Measurements from ENCODE around the gene TRNT1.

Gene TRNT1

GRCh38 chr3:3178498-3179328, 52.0 kb downstream of the TRNT1 start:
- DNase-seq (ENCODE audit: low read depth): no peak

DNA sequence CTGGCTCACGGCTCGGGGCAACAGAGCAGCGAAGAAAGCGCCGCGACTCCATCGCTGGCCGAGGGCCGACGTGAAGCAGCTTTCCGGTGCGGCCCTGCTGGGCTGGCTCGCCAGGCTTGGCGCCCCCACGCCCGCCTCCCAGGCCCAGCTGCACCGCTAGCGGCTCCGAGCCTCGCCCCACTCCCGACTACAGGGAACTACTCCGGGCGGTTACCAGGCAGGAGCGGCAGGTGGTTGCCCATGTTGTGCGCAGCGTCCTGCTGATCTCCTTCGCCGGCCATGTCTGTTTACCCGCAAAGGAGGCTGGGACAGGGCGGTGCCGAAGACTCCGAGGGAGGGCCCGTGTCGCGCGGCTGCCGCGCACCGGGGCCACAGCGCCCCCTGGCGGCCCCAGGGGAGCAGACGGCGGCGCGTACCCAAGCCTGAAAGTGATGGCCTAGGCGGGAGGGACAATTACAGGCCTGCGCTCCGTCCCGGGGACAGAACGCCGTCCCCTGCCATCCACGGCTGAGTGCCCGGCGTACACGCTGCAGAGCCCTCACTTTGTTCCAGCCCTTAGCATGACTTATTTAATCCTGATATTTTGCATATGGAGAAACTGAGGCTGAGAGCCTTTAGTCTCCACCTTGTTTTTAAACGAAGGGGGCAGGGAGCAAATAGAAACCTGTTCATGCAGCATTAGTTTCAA, 52.8 kb downstream of the TRNT1 start, which contains the start of gene CRBN:
Gene CRBN, minus strand, starts transcription at position 285 of the 688 bp plus-strand sequence. Its CDS starts 4 bp downstream, at position 281.
- peak; percentile 84 for DNase-seq (ENCODE audit: low read depth)

GRCh38 chr3:3180456-3180855, 53.7 kb downstream of the TRNT1 start:
- no peak for DNase-seq (ENCODE audit: low read depth)

DNA sequence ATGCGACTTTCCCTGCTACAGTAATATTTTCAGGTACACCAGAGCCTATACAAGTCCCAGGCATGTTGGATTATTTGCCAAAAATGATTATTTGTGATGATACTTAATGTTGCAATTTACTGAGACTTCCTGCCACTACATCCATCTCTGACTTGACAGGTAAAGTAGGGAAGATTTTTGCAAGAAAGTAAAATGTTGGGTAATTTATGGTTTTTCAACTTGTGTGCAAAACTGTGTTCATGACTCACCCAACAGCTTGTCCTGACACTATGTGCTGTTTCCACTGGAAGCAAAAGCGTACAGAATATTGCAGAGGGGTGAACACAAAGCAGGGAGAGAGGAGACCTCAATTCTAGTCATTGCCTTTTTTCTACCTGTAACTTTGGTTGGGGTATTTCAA, 58.1 kb downstream of the TRNT1 start:
- no peak for DNase-seq (ENCODE audit: low read depth)

DNA sequence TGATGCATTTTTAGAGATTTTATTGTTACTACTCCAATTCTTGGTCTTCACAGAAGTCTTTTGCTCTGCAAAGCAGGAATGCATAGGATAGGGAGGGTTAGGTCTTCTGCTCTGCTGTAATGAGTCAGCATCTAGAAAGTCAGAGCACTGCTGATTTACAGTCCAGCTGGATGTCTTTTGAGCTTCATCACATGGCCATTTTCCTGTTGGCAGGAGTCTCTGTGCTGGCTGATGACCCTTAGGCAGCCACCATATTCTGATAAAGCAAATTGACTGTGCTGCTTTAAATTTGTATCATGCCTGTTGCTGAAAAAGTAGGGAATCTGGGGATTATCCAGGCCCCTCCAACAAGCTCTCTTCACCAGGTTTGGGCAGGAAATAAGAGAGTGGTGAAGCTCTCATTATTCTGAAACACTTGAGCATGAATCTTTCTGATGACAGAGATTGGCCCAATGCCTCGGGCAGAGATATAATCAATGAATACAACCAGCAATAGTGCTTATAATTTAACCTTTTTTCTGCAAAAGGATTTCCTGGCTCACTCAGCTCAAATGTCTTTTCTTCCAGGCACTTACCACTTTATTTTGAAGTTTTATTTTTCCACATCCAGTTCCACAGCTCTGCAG, 62.5 kb downstream of the TRNT1 start:
- DNase-seq (ENCODE audit: low read depth): no peak

DNA sequence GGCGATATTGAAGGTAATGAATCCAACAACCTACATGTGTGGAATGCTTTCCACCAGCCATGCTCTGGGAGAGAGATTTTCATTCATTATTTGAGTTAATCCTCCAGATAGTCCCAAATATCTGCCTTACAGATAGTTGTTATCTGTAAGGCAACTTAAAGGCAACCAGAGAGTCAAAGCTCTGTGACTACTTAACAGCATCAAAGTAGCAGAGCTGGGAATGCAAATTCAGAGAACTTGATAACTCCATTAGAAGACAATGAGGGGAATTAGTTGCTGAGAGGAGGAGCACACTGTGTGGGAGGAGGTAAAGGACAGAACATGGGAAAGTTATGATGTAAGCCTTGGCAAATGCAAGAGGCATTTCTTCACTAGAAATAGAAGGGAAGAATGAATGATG, 63.2 kb downstream of the TRNT1 start:
- DNase-seq (ENCODE audit: low read depth): no peak

DNA sequence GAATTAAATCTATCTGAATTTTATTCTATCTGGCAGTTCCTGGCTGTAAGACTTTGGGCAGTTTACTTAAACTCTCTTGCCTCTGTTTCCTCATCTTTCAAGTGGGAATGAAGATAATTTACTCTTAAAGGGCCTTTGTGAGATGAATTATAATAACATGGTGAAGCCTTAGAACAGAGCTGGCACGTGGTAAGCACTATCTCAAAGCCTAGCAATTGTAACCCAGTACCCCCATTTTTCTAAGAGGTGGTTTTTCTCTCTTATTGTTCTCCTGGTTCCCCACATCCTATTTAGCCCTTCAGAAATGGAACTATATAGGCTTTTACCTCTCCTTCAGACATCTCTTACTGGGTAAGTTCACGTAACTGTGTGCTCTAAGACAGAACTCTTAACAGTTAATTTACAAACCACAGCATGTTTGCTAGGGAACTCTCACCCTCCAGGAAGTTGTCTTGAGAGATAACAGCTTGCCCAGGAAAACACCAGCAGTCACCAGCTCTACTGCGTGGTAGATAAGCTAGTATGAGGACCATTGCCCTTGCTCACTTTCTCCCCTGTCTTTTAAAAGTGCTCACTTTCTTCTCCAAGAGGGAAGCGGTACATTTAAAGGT, 65.0 kb downstream of the TRNT1 start:
- DNase-seq (ENCODE audit: low read depth): no peak

DNA sequence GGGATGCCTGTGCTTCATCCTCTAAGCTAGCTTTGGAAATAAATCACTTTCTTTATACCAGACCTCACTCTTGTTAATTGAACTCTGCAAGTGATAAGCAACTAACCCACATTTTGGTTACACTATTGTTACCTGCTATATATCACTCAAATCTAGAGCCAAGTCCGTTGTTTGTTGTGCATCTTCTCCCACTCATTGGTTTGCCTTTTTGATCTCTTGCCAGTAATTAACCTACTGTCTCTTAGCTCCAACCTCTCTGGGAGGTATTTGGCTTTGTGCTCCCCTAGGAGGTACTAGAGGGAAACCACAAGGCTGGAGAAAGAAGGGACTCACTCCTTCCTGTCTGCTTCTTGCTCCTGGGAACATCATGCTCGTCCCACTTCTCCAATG, 65.5 kb downstream of the TRNT1 start:
- no peak for DNase-seq (ENCODE audit: low read depth)

- no peak for DNase-seq (ENCODE audit: low read depth)
Measured at GRCh38 chr3:3194861-3195260, 68.1 kb downstream of the TRNT1 start.

DNA sequence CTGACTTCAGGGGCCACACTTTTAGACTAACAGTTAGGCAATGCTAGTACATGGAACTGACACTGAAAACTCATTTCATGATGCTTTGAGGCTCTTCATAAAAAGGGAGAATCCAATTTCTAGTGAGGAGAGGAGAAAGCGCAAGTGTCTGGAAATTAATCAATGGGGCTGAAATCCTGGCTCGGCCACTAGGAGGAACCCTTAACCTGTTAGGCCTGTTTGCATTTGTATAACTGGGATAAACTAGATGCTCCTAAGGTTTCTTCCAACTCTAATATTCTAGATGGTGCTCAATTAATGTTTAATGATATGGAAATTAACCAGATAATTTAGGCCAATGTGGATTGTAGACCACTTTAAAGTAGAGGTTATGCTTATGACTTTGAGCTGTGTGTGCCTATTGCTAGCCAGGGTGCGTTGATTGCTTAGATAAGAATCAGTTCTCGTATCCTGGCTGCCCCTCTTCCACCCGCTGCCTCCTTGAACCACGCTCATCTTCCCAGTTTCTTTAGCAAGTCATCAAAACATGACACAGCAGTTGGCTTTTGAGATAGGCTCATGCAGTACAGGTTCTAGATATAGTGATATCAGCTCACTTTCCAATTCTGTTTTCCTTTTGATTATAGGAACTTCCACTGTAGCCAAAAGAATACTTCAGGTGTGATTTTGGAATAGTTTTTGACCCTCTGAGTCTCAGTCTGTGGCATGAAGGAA, 69.6 kb downstream of the TRNT1 start:
- DNase-seq (ENCODE audit: low read depth): no peak

Measured in stimulated activated CD8-positive, alpha-beta memory T cell treated with anti-CD3 and anti-CD28 coated beads, Interleukin-15, amount 100 ng/mL, for 24 hours (primary cell).